OCI-LY1 (cell line): ENCODE measurements around the gene CEP250.

Experiments
- H2AFZ ChIP-seq: fragments of 200-600 bp; sonication (generic), shearing (Covaris generic); 2 replicates; pipeline ENCODE4 v1.6.0; 2014; ENCODE audit warnings: antibody characterized with exemption, mild to moderate bottlenecking, low read length
- H3F3A ChIP-seq: fragments of 200-600 bp; sonication (generic), shearing (Covaris generic); 2 replicates; pipeline ENCODE4 v1.6.0; 2014; ENCODE audit warnings: mild to moderate bottlenecking, antibody characterized with exemption, low read length, moderate library complexity; ENCODE audit not compliant: insufficient read depth
- H3K27ac ChIP-seq: fragments of 200-600 bp; sonication (generic); 2 replicates; pipeline ENCODE4 v1.5.1; 2014; ENCODE audit warnings: low read length, mixed run types, mild to moderate bottlenecking, low read depth; ENCODE audit not compliant: poor library complexity, severe bottlenecking
- H3K27me3 ChIP-seq: fragments of 200-600 bp; sonication (generic); 2 replicates; pipeline ENCODE4 v1.6.0; 2014; ENCODE audit warnings: antibody characterized with exemption, mild to moderate bottlenecking, low read length, moderate library complexity; ENCODE audit not compliant: insufficient read depth
- H3K36me3 ChIP-seq: fragments of 200-600 bp; sonication (generic); 2 replicates; pipeline ENCODE4 v1.6.1; 2014; ENCODE audit warnings: mild to moderate bottlenecking, antibody characterized with exemption, low read length, moderate library complexity, mixed read lengths; ENCODE audit not compliant: insufficient read depth
- H3K4me1 ChIP-seq: fragments of 200-600 bp; sonication (generic); 2 replicates; pipeline ENCODE4 v1.5.1; 2014; ENCODE audit warnings: mild to moderate bottlenecking, low read length, moderate library complexity; ENCODE audit not compliant: insufficient read depth, severe bottlenecking
- H3K4me2 ChIP-seq: fragments of 200-600 bp; sonication (generic), shearing (Covaris generic); 2 replicates; pipeline ENCODE4 v1.6.1; 2014; ENCODE audit warnings: low read length
- H3K4me3 ChIP-seq: fragments of 200-600 bp; sonication (generic); 2 replicates; pipeline ENCODE4 v1.5.1; 2014; ENCODE audit warnings: low read length, low read depth, mild to moderate bottlenecking, mixed read lengths; ENCODE audit not compliant: poor library complexity, severe bottlenecking
- H3K79me2 ChIP-seq: fragments of 200-600 bp; shearing (Covaris generic); 2 replicates; pipeline ENCODE4 v1.6.1; 2016; ENCODE audit warnings: mixed run types, low read length, mixed read lengths; ENCODE audit not compliant: insufficient read depth
- H3K9ac ChIP-seq: fragments of 200-600 bp; sonication (generic), shearing (Covaris generic); 2 replicates; pipeline ENCODE4 v1.6.1; 2014; ENCODE audit warnings: mild to moderate bottlenecking, low read length, mixed read lengths
- H3K9me2 ChIP-seq: fragments of 200-600 bp; sonication (generic), shearing (Covaris generic); 2 replicates; pipeline ENCODE4 v1.6.1; 2014; ENCODE audit warnings: low read depth, mild to moderate bottlenecking, low read length, mixed read lengths
- H3K9me3 ChIP-seq: fragments of 200-600 bp; shearing (Covaris generic); 2 replicates; pipeline ENCODE4 v1.6.1; 2014; ENCODE audit warnings: low read length, mixed read lengths
- H4K20me1 ChIP-seq: fragments of 200-600 bp; sonication (generic), shearing (Covaris generic); 2 replicates; pipeline ENCODE4 v1.6.0; 2016; ENCODE audit warnings: mild to moderate bottlenecking, low read length; ENCODE audit not compliant: insufficient read depth
- CTCF ChIP-seq: fragments of 200-600 bp; sonication (generic), shearing (Covaris generic); IDR thresholded peaks from 2 replicates; pipeline ENCODE4 v1.5.1; 2017; ENCODE audit warnings: mild to moderate bottlenecking, antibody characterized with exemption, low read length, moderate library complexity, mixed read lengths
- EZH2 ChIP-seq: fragments of 200-600 bp; sonication (generic), shearing (Covaris generic); IDR thresholded peaks from 2 replicates; pipeline ENCODE4 v1.8.0; 2017; ENCODE audit warnings: borderline replicate concordance, mixed run types, mild to moderate bottlenecking, antibody characterized with exemption, low read length, moderate library complexity, mixed read lengths

The CEP250 gene

DNA sequence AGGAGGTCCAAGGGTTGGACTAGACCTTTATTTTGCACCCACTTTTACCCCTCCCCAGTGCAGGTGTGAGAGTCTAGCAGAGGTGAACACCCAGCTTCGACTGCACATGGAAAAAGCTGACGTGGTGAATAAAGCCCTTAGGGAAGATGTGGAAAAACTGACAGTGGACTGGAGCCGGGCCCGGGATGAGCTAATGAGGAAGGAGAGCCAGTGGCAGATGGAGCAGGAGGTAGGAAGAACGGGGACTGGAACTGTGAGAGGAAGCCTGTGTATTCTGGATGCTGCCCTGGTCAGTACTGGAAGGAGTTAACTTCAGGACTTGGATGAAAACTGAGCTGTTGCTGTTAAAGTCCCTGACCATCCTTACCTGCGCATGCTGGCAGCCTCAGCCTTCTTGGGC, 10.6 kb downstream of the CEP250 start:
- H3K9me3 ChIP-seq = no peaks in the 10 kb centered on the region
- no peaks in the 10 kb centered on the region for H3K27me3 ChIP-seq
- TF ChIP-seq CTCF (no peak), EZH2 (no peak)
- no peak overlapping the region for H3K9ac ChIP-seq
- H2AFZ ChIP-seq = no peak overlapping the region
- no peaks in the 10 kb centered on the region for H4K20me1 ChIP-seq
- H3K36me3 ChIP-seq = peaks cover 68% of the 10 kb centered on the region; the same call in 1 of the 2 replicates
- H3F3A ChIP-seq = no peaks in the 10 kb centered on the region
- no peak overlapping the region for H3K27ac ChIP-seq
- no peak overlapping the region for H3K4me3 ChIP-seq
- no peaks in the 10 kb centered on the region for H3K9me2 ChIP-seq
- no peak overlapping the region for H3K4me2 ChIP-seq
- peaks cover 19% of the 10 kb centered on the region for H3K4me1 ChIP-seq
- H3K79me2 ChIP-seq = no peaks in the 10 kb centered on the region

- peaks cover 12% of the 10 kb centered on the region for H3K4me1 ChIP-seq
- no peak overlapping the region for H3K27ac ChIP-seq
- H3K9me3 ChIP-seq = no peaks in the 10 kb centered on the region
- H3K36me3 ChIP-seq = peaks cover 66% of the 10 kb centered on the region; the same call in 1 of the 2 replicates
- no peaks in the 10 kb centered on the region for H3F3A ChIP-seq
- H4K20me1 ChIP-seq = no peaks in the 10 kb centered on the region
- no peak overlapping the region for H3K4me2 ChIP-seq
- no peak overlapping the region for H2AFZ ChIP-seq
- no peak for TF ChIP-seq CTCF
- no peak for TF ChIP-seq EZH2
- H3K9me2 ChIP-seq = no peaks in the 10 kb centered on the region
- H3K79me2 ChIP-seq = no peaks in the 10 kb centered on the region
- no peak overlapping the region for H3K9ac ChIP-seq
- H3K27me3 ChIP-seq = no peaks in the 10 kb centered on the region
- no peak overlapping the region for H3K4me3 ChIP-seq
These were observed 11.5 kb downstream of the CEP250 start for GRCh38 chr20:35466856-35467255.

GRCh38 chr20:35467339-35468224, 12.2 kb downstream of the CEP250 start:
- H3K27me3 ChIP-seq = no peaks in the 10 kb centered on the region
- H3K27ac ChIP-seq = no peak overlapping the region
- H2AFZ ChIP-seq = no peak overlapping the region
- peaks cover 71% of the 10 kb centered on the region; the same call in 1 of the 2 replicates for H3K36me3 ChIP-seq
- H3F3A ChIP-seq = no peaks in the 10 kb centered on the region
- no peaks in the 10 kb centered on the region for H3K79me2 ChIP-seq
- no peak overlapping the region for H3K4me3 ChIP-seq
- H3K4me2 ChIP-seq = no peak overlapping the region
- H3K9me2 ChIP-seq = no peaks in the 10 kb centered on the region
- H4K20me1 ChIP-seq = no peaks in the 10 kb centered on the region
- H3K9me3 ChIP-seq = no peaks in the 10 kb centered on the region
- peaks cover 5% of the 10 kb centered on the region for H3K4me1 ChIP-seq
- no peak overlapping the region for H3K9ac ChIP-seq
- TF ChIP-seq EZH2 = no peak
